ENCODE results near the gene EFCAB9.
"Not testable (repeated sequence)": the region's sequence is repeated elsewhere in the genome, so short reads cannot be mapped to it uniquely, and the experiment has no call there.

EFCAB9 gene

GRCh38 chr5:172188893-172189692 lies 4.9 kb upstream of the EFCAB9 start:
- peak; percentile 49 for DNase-seq

GRCh38 chr5:172189693-172190296 lies 4.2 kb upstream of the EFCAB9 start:
- no peak for DNase-seq

- peak; percentile 21 for DNase-seq
These were observed 1.2 kb downstream of the EFCAB9 start for GRCh38 chr5:172194985-172195774.

GRCh38 chr5:172197775-172198174 lies 3.8 kb downstream of the EFCAB9 start:
- not testable (repeated sequence) for DNase-seq

- DNase-seq = no peak
These were observed 5.5 kb downstream of the EFCAB9 start for GRCh38 chr5:172199446-172199845.

- DNase-seq = no peak
These were observed 6.5 kb downstream of the EFCAB9 start for GRCh38 chr5:172200476-172200875.

- not testable (repeated sequence) for DNase-seq
These were observed 12.0 kb downstream of the EFCAB9 start for GRCh38 chr5:172205984-172206383.

- no peak for DNase-seq
These were observed 13.5 kb downstream of the EFCAB9 start for GRCh38 chr5:172207511-172207910.

GRCh38 chr5:172209714-172210113 lies 15.7 kb downstream of the EFCAB9 start:
- DNase-seq = no peak

- no peak for DNase-seq
These were observed 17.7 kb downstream of the EFCAB9 start for GRCh38 chr5:172211676-172212075.

- no peak for DNase-seq
These were observed 19.2 kb downstream of the EFCAB9 start for GRCh38 chr5:172213126-172213525.

- DNase-seq = no peak
These were observed 22.4 kb downstream of the EFCAB9 start for GRCh38 chr5:172216345-172216744.

GRCh38 chr5:172219296-172219695 lies 25.3 kb downstream of the EFCAB9 start:
- DNase-seq = no peak

- DNase-seq = no peak
These were observed 30.2 kb downstream of the EFCAB9 start for GRCh38 chr5:172223901-172224873.

- peak; percentile 72 for DNase-seq
These were observed 31.0 kb downstream of the EFCAB9 start for GRCh38 chr5:172224996-172225395.

- peak; percentile 8 for DNase-seq
These were observed 35.9 kb downstream of the EFCAB9 start for GRCh38 chr5:172229904-172230303.

GRCh38 chr5:172234031-172234430 lies 40.1 kb downstream of the EFCAB9 start:
- no peak for DNase-seq

GRCh38 chr5:172235132-172235780 lies 41.3 kb downstream of the EFCAB9 start:
- DNase-seq = peak; percentile 5

- DNase-seq = peak; percentile 40
These were observed 42.1 kb downstream of the EFCAB9 start for GRCh38 chr5:172235827-172236736.

GRCh38 chr5:172238334-172238733 lies 44.4 kb downstream of the EFCAB9 start:
- DNase-seq = no peak

GRCh38 chr5:172243302-172243701 lies 49.3 kb downstream of the EFCAB9 start:
- no peak for DNase-seq
